ENCODE measurements around the gene RASGRP2. TPM values are rescaled to one million over a fixed set of nuclear protein-coding genes. Genes with fewer than 3 reads are reported as not detected.

The RASGRP2 gene
- total RNA-seq, 1 donor from 2014 or later: 19.5 TPM

- H3K36me3 Mint-ChIP-seq (ENCODE audit: low read depth): no peaks in the 10 kb centered on the region
- no peak overlapping the region for H3K4me3 Mint-ChIP-seq
- H3K27ac Mint-ChIP-seq: no peak overlapping the region
- DNase-seq (ENCODE audit: low spot score): no peak
- peaks cover 31% of the 10 kb centered on the region for H3K27me3 Mint-ChIP-seq (ENCODE audit: insufficient read depth)
- intact Hi-C loops (cut with micrococcal nuclease): no loop called here
- H3K4me1 Mint-ChIP-seq (ENCODE audit: low read depth): peaks cover 3% of the 10 kb centered on the region
- no peaks in the 10 kb centered on the region for H3K9me3 Mint-ChIP-seq
Observed at GRCh38 chr11:64697663-64698375, 46.1 kb downstream of the RASGRP2 start.

GRCh38 chr11:64696045-64696444 is 47.9 kb downstream of the RASGRP2 start:
- no peak for DNase-seq (ENCODE audit: low spot score)
- intact Hi-C loops (cut with micrococcal nuclease): no loop called here
- no peak overlapping the region for H3K27ac Mint-ChIP-seq
- H3K27me3 Mint-ChIP-seq (ENCODE audit: insufficient read depth): peaks cover 41% of the 10 kb centered on the region
- no peak overlapping the region for H3K4me3 Mint-ChIP-seq
- no peaks in the 10 kb centered on the region for H3K36me3 Mint-ChIP-seq (ENCODE audit: low read depth)
- H3K4me1 Mint-ChIP-seq (ENCODE audit: low read depth): peaks cover 11% of the 10 kb centered on the region
- no peaks in the 10 kb centered on the region for H3K9me3 Mint-ChIP-seq

- intact Hi-C loops (cut with micrococcal nuclease): no loop called here
- H3K36me3 Mint-ChIP-seq (ENCODE audit: low read depth): no peaks in the 10 kb centered on the region
- H3K4me3 Mint-ChIP-seq: no peak overlapping the region
- no peaks in the 10 kb centered on the region for H3K9me3 Mint-ChIP-seq
- H3K27me3 Mint-ChIP-seq (ENCODE audit: insufficient read depth): peaks cover 41% of the 10 kb centered on the region
- no peak for DNase-seq (ENCODE audit: low spot score)
- H3K4me1 Mint-ChIP-seq (ENCODE audit: low read depth): peaks cover 11% of the 10 kb centered on the region
- no peak overlapping the region for H3K27ac Mint-ChIP-seq
Observed at GRCh38 chr11:64695548-64695947, 48.4 kb downstream of the RASGRP2 start.

- H3K4me1 Mint-ChIP-seq (ENCODE audit: low read depth): peaks cover 11% of the 10 kb centered on the region
- no peak overlapping the region for H3K27ac Mint-ChIP-seq
- H3K36me3 Mint-ChIP-seq (ENCODE audit: low read depth): no peaks in the 10 kb centered on the region
- no peaks in the 10 kb centered on the region for H3K9me3 Mint-ChIP-seq
- no peak overlapping the region for H3K4me3 Mint-ChIP-seq
- DNase-seq (ENCODE audit: low spot score): no peak
- intact Hi-C loops (cut with micrococcal nuclease): no loop called here
- peaks cover 38% of the 10 kb centered on the region for H3K27me3 Mint-ChIP-seq (ENCODE audit: insufficient read depth)
Observed at GRCh38 chr11:64694821-64695365, 49.0 kb downstream of the RASGRP2 start.

GRCh38 chr11:64694026-64694755 is 49.8 kb downstream of the RASGRP2 start:
- peaks cover 11% of the 10 kb centered on the region for H3K4me1 Mint-ChIP-seq (ENCODE audit: low read depth)
- H3K36me3 Mint-ChIP-seq (ENCODE audit: low read depth): no peaks in the 10 kb centered on the region
- H3K27ac Mint-ChIP-seq: no peak overlapping the region
- DNase-seq (ENCODE audit: low spot score): no peak
- peaks cover 38% of the 10 kb centered on the region for H3K27me3 Mint-ChIP-seq (ENCODE audit: insufficient read depth)
- no peak overlapping the region for H3K4me3 Mint-ChIP-seq
- H3K9me3 Mint-ChIP-seq: no peaks in the 10 kb centered on the region
- intact Hi-C loops (cut with micrococcal nuclease): no loop called here

- Mint-ChIP-seq H3K4me3 (no peak overlapping the region), H3K36me3 (ENCODE audit: low read depth) (no peaks in the 10 kb centered on the region), H3K4me1 (ENCODE audit: low read depth) (peaks cover 20% of the 10 kb centered on the region), H3K27me3 (ENCODE audit: insufficient read depth) (peaks cover 38% of the 10 kb centered on the region), H3K9me3 (no peaks in the 10 kb centered on the region), H3K27ac (peak overlapping the region; percentile 21)
- no peak for DNase-seq (ENCODE audit: low spot score)
- intact Hi-C loops (cut with micrococcal nuclease): no loop called here
Observed at GRCh38 chr11:64692764-64693331, 51.1 kb downstream of the RASGRP2 start.

- H3K4me3 Mint-ChIP-seq: no peak overlapping the region
- intact Hi-C loops (cut with micrococcal nuclease): no loop called here
- H3K36me3 Mint-ChIP-seq (ENCODE audit: low read depth): no peaks in the 10 kb centered on the region
- no peak overlapping the region for H3K27ac Mint-ChIP-seq
- no peak for DNase-seq (ENCODE audit: low spot score)
- peaks cover 35% of the 10 kb centered on the region for H3K27me3 Mint-ChIP-seq (ENCODE audit: insufficient read depth)
- H3K4me1 Mint-ChIP-seq (ENCODE audit: low read depth): peaks cover 23% of the 10 kb centered on the region
- no peaks in the 10 kb centered on the region for H3K9me3 Mint-ChIP-seq
Observed at GRCh38 chr11:64691543-64691942, 52.4 kb downstream of the RASGRP2 start.

- H3K4me1 Mint-ChIP-seq (ENCODE audit: low read depth): peaks cover 23% of the 10 kb centered on the region
- no peak overlapping the region for H3K4me3 Mint-ChIP-seq
- H3K36me3 Mint-ChIP-seq (ENCODE audit: low read depth): no peaks in the 10 kb centered on the region
- intact Hi-C loops (cut with micrococcal nuclease): no loop called here
- H3K27me3 Mint-ChIP-seq (ENCODE audit: insufficient read depth): peaks cover 23% of the 10 kb centered on the region
- no peak overlapping the region for H3K27ac Mint-ChIP-seq
- no peaks in the 10 kb centered on the region for H3K9me3 Mint-ChIP-seq
- no peak for DNase-seq (ENCODE audit: low spot score)
Observed at GRCh38 chr11:64690235-64690634, 53.7 kb downstream of the RASGRP2 start.

GRCh38 chr11:64688534-64688982 is 55.4 kb downstream of the RASGRP2 start:
- Mint-ChIP-seq H3K4me3 (no peak overlapping the region), H3K27ac (no peak overlapping the region), H3K4me1 (ENCODE audit: low read depth) (peaks cover 23% of the 10 kb centered on the region), H3K27me3 (ENCODE audit: insufficient read depth) (peaks cover 20% of the 10 kb centered on the region), H3K36me3 (ENCODE audit: low read depth) (no peaks in the 10 kb centered on the region), H3K9me3 (no peaks in the 10 kb centered on the region)
- intact Hi-C loops (cut with micrococcal nuclease): loop anchor here (1.0 kb wide), 2 partner anchors 35 to 55 kb away; partner anchors contain the start of gene NRXN2
- peak; percentile 82 for DNase-seq (ENCODE audit: low spot score)

GRCh38 chr11:64687643-64688533 is 56.1 kb downstream of the RASGRP2 start:
- Mint-ChIP-seq H3K4me1 (ENCODE audit: low read depth) (peaks cover 21% of the 10 kb centered on the region), H3K4me3 (no peak overlapping the region)
- intact Hi-C loops (cut with micrococcal nuclease): loop anchor here (1.0 kb wide), 2 partner anchors 35 to 55 kb away; partner anchors contain the start of gene NRXN2

GRCh38 chr11:64687204-64687603 is 56.7 kb downstream of the RASGRP2 start:
- Mint-ChIP-seq H3K4me3 (no peak overlapping the region), H3K9me3 (no peaks in the 10 kb centered on the region), H3K4me1 (ENCODE audit: low read depth) (peaks cover 14% of the 10 kb centered on the region), H3K27ac (no peak overlapping the region), H3K36me3 (ENCODE audit: low read depth) (no peaks in the 10 kb centered on the region), H3K27me3 (ENCODE audit: insufficient read depth) (peaks cover 7% of the 10 kb centered on the region)
- DNase-seq (ENCODE audit: low spot score): no peak
- intact Hi-C loops (cut with micrococcal nuclease): no loop called here

More at GRCh38 chr11:64687643-64688533, 56.1 kb downstream of the RASGRP2 start:
- no peaks in the 10 kb centered on the region for H3K36me3 Mint-ChIP-seq (ENCODE audit: low read depth)
- H3K27ac Mint-ChIP-seq: peak overlapping the region; percentile 27
- peaks cover 14% of the 10 kb centered on the region for H3K27me3 Mint-ChIP-seq (ENCODE audit: insufficient read depth)
- H3K9me3 Mint-ChIP-seq: no peaks in the 10 kb centered on the region
- DNase-seq (ENCODE audit: low spot score): no peak

GRCh38 chr11:64686466-64687170 is 57.3 kb downstream of the RASGRP2 start:
- no peak overlapping the region for H3K4me3 Mint-ChIP-seq
- no peak for DNase-seq (ENCODE audit: low spot score)
- H3K27me3 Mint-ChIP-seq (ENCODE audit: insufficient read depth): peaks cover 5% of the 10 kb centered on the region
- intact Hi-C loops (cut with micrococcal nuclease): no loop called here
- H3K36me3 Mint-ChIP-seq (ENCODE audit: low read depth): no peaks in the 10 kb centered on the region
- H3K4me1 Mint-ChIP-seq (ENCODE audit: low read depth): peaks cover 12% of the 10 kb centered on the region
- no peaks in the 10 kb centered on the region for H3K9me3 Mint-ChIP-seq
- H3K27ac Mint-ChIP-seq: no peak overlapping the region

Data from activated T-helper 1 cell treated with anti-CD3 and anti-CD28 coated beads, Interleukin-12 subunit alpha, Interleukin-12 subunit beta, Interleukin-2, Interleukin-4 antibody, amounts not matched to agents 30 ng/mL and 10 ng/mL and 1 ng/mL, durations not matched to agents 14 hours and 24 hours and 36 hours (primary cell).